ENCODE data around the gene MRPL16.

MRPL16 gene

DNA sequence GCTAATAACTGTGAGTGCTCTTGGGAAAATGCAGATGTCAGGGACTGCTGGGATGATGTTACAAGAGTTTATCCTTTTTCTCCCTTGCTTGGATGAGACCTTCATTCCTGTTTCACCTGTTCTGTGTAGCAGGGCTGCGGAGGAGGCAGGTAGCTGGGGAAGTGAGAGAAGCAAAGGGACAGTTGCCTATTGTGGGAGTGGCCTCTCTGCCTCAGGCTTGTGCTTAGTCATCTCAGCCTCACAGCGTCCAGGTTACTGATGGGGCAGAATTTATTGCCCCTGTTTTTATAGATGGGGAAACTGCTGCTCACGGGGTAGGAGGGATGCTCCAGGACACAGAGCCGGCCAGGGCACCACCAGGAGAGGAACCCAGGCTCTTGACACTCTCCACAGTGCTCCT lies 53.7 kb downstream of the MRPL16 start:
- Histone ChIP-seq H3K27ac (ENCODE audit: low read depth, low read length, poor library complexity, severe bottlenecking) (no peak overlapping the region), H3F3A (ENCODE audit: insufficient read depth, low read length) (no peaks in the 10 kb centered on the region), H3K9ac (ENCODE audit: low read length) (no peak overlapping the region), H3K9me3 (ENCODE audit: low read length) (no peaks in the 10 kb centered on the region), H3K9me2 (ENCODE audit: low read depth, low read length) (no peaks in the 10 kb centered on the region), H3K4me1 (ENCODE audit: insufficient read depth, low read length, severe bottlenecking) (peaks cover 18% of the 10 kb centered on the region), H3K36me3 (ENCODE audit: insufficient read depth, low read length) (no peaks in the 10 kb centered on the region), H3K27me3 (ENCODE audit: insufficient read depth, low read length) (no peaks in the 10 kb centered on the region), H4K20me1 (ENCODE audit: insufficient read depth, low read length) (no peaks in the 10 kb centered on the region), H2AFZ (ENCODE audit: low read length) (no peak overlapping the region), H3K4me3 (ENCODE audit: low read depth, low read length, poor library complexity, severe bottlenecking) (no peak overlapping the region), H3K4me2 (ENCODE audit: low read length) (peak overlapping the region; percentile 98), H3K79me2 (ENCODE audit: insufficient read depth, low read length) (no peaks in the 10 kb centered on the region)
- TF ChIP-seq EZH2 (IDR thresholded peaks at IDR 0.05; ENCODE audit: borderline replicate concordance, low read length) (no peak), CTCF (IDR thresholded peaks at IDR 0.05; ENCODE audit: low read length) (no peak)

DNA sequence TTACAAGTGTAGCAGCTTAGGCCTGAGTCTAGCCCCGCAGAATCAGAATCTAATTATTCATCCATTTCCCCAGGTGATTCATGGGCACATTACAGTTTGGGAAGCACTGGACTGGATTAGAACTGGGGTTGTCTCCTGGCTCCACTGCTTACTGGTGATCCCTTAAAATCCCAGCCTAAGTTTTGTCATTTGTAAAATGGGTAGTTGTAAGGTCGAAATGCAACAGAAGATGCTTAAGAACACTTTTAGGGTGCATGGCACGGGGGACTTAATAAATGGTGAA lies 54.1 kb downstream of the MRPL16 start:
- Histone ChIP-seq H3K79me2 (ENCODE audit: insufficient read depth, low read length) (no peaks in the 10 kb centered on the region), H3K9ac (ENCODE audit: low read length) (no peak overlapping the region), H3K27me3 (ENCODE audit: insufficient read depth, low read length) (no peaks in the 10 kb centered on the region), H3K4me2 (ENCODE audit: low read length) (peak overlapping the region; percentile 98), H2AFZ (ENCODE audit: low read length) (no peak overlapping the region), H3K4me3 (ENCODE audit: low read depth, low read length, poor library complexity, severe bottlenecking) (peak overlapping the region; percentile 87), H4K20me1 (ENCODE audit: insufficient read depth, low read length) (no peaks in the 10 kb centered on the region), H3K9me2 (ENCODE audit: low read depth, low read length) (no peaks in the 10 kb centered on the region), H3K27ac (ENCODE audit: low read depth, low read length, poor library complexity, severe bottlenecking) (no peak overlapping the region), H3K4me1 (ENCODE audit: insufficient read depth, low read length, severe bottlenecking) (peaks cover 18% of the 10 kb centered on the region), H3F3A (ENCODE audit: insufficient read depth, low read length) (no peaks in the 10 kb centered on the region), H3K9me3 (ENCODE audit: low read length) (no peaks in the 10 kb centered on the region), H3K36me3 (ENCODE audit: insufficient read depth, low read length) (no peaks in the 10 kb centered on the region)
- TF ChIP-seq EZH2 (IDR thresholded peaks at IDR 0.05; ENCODE audit: borderline replicate concordance, low read length) (no peak), CTCF (IDR thresholded peaks at IDR 0.05; ENCODE audit: low read length) (no peak)

Data from OCI-LY1 (cell line).